Endothelial cell of umbilical vein (primary cell): ENCODE measurements around the gene IGFBP6. TPM values are rescaled to one million over a fixed set of nuclear protein-coding genes. Genes with fewer than 3 reads are reported as not detected.

Experiments used
- BruUV-seq: library from RNA; stranded (reverse); fragments of 400-500 nt; replicated peaks from 2 replicates; lab custom pipeline; 2021; lab: Mats Ljungman, UMichigan
- CTCF ChIA-PET: fragments of 300-600, 350-600 bp; sonication (Branson Sonifier 250); formaldehyde crosslinking; loops from one replicate; lab custom pipeline; 2021; ENCODE audit warnings: antibody characterized with exemption, inconsistent platforms; lab: Charles Lee
- POLR2A ChIA-PET: fragments of 300-600, 350-600 bp; sonication (Branson Sonifier 250); formaldehyde crosslinking; loops from one replicate; lab custom pipeline; 2021; ENCODE audit warnings: antibody characterized with exemption, inconsistent platforms; lab: Charles Lee
- DNase-seq: peaks from one replicate; pipeline ENCODE4 v3.0.0-alpha.2; 2011; ENCODE audit warnings: low read depth, low spot score
- FAIRE-seq: peaks from 2 replicates; lab custom pipeline; 2011; peaks lifted over from hg19 to GRCh38; lab: Jason Lieb, UNC
- H2AFZ ChIP-seq: 2 replicates; pipeline ENCODE4 v1.6.0; 2012; ENCODE audit warnings: low read depth, low read length, control low read depth, inconsistent platforms
- H3K27ac ChIP-seq: 2 replicates; pipeline ENCODE4 v1.5.1; 2011; ENCODE audit warnings: low read depth, mild to moderate bottlenecking, control low read depth, low read length, moderate library complexity; ENCODE audit not compliant: insufficient read depth
- H3K27me3 ChIP-seq, 2 experiments: 2 replicates each; pipeline versions ENCODE4 v1.6.0 to v1.6.1; 2011; ENCODE audit warnings: low read length in 2 of 2, mixed read lengths in 1 of 2; ENCODE audit not compliant: control insufficient read depth in 2 of 2, insufficient read depth in 2 of 2
- H3K36me3 ChIP-seq, 2 experiments: 2 replicates in 1 of 2; 3 replicates in 1 of 2; pipeline ENCODE4 v1.5.1; 2011; ENCODE audit warnings: low read length in 2 of 2, mild to moderate bottlenecking in 1 of 2, moderate library complexity in 1 of 2; ENCODE audit not compliant: control insufficient read depth in 2 of 2, insufficient read depth in 2 of 2; ENCODE audit errors: extremely low read depth in 1 of 2
- H3K4me1 ChIP-seq: 3 replicates; pipeline ENCODE4 v1.5.1; 2011; ENCODE audit warnings: mild to moderate bottlenecking, low read length; ENCODE audit not compliant: control insufficient read depth, insufficient read depth; ENCODE audit errors: extremely low read depth
- H3K4me2 ChIP-seq: 2 replicates; pipeline ENCODE4 v1.6.1; 2011; ENCODE audit warnings: low read length, control low read depth, mixed read lengths; ENCODE audit not compliant: insufficient read depth
- H3K4me3 ChIP-seq, 3 experiments: fragments of 200-600 bp in 1 of 3; sonication (generic), shearing (Covaris generic) in 1 of 3; replicated peaks in 1 of 3; 2 replicates each; pipeline ENCODE4 v1.5.1; 2011 to 2016; ENCODE audit warnings: control low read depth in 3 of 3, low read length in 3 of 3, mild to moderate bottlenecking in 2 of 3, inconsistent platforms in 1 of 3, low read depth in 1 of 3, moderate library complexity in 1 of 3; ENCODE audit not compliant: insufficient read depth in 1 of 3
- H3K79me2 ChIP-seq: 2 replicates; pipeline ENCODE4 v1.6.0; 2012; ENCODE audit warnings: low read length, inconsistent platforms; ENCODE audit not compliant: control insufficient read depth, insufficient read depth
- H3K9ac ChIP-seq: replicated peaks from 2 replicates; pipeline ENCODE3; 2011; ENCODE audit warnings: low read length, control low read depth; ENCODE audit not compliant: insufficient read depth; ENCODE audit errors: extremely low read depth
- H3K9me1 ChIP-seq: replicated peaks from 3 replicates; pipeline ENCODE4 v1.6.0; 2011; ENCODE audit warnings: mild to moderate bottlenecking, low read length; ENCODE audit not compliant: control insufficient read depth, insufficient read depth; ENCODE audit errors: extremely low read depth
- H3K9me3 ChIP-seq: replicated peaks from 2 replicates; pipeline ENCODE4 v1.5.1; 2012; ENCODE audit warnings: low read length, inconsistent platforms; ENCODE audit not compliant: control insufficient read depth, insufficient read depth
- H4K20me1 ChIP-seq: replicated peaks from 2 replicates; pipeline ENCODE3; 2011; ENCODE audit warnings: mild to moderate bottlenecking, low read length; ENCODE audit not compliant: control insufficient read depth, insufficient read depth; ENCODE audit errors: extremely low read depth
- EZH2 ChIP-seq: IDR thresholded peaks from 2 replicates; pipeline ENCODE4 v1.6.1; 2012; ENCODE audit warnings: borderline replicate concordance, low read depth, mild to moderate bottlenecking, moderate library complexity, low read length, inconsistent platforms; ENCODE audit not compliant: severe bottlenecking
- FOS ChIP-seq: IDR thresholded peaks from 2 replicates; pipeline ENCODE4 v1.6.1; 2011; ENCODE audit warnings: mild to moderate bottlenecking, low read length, moderate library complexity, borderline replicate concordance; ENCODE audit not compliant: insufficient read depth
- GATA2 ChIP-seq: IDR thresholded peaks from 2 replicates; pipeline ENCODE4 v1.7.0; 2011; ENCODE audit warnings: low read depth, mild to moderate bottlenecking, moderate library complexity, mixed read lengths, low read length; ENCODE audit not compliant: insufficient read length, insufficient read depth
- JUN ChIP-seq: IDR thresholded peaks from 2 replicates; pipeline ENCODE4 v1.6.1; 2011; ENCODE audit warnings: borderline replicate concordance, low read depth; ENCODE audit not compliant: insufficient read length, insufficient read depth
- MYC ChIP-seq: IDR thresholded peaks from one replicate; pipeline ENCODE4 v1.6.1; 2011; ENCODE audit warnings: mild to moderate bottlenecking, low read depth, low read length
- POLR2A ChIP-seq: IDR thresholded peaks from 2 replicates; pipeline ENCODE4 v1.6.1; 2012; ENCODE audit warnings: low read depth, mild to moderate bottlenecking, control low read depth, low read length
- POLR2AphosphoS5 ChIP-seq: IDR thresholded peaks from 2 replicates; pipeline ENCODE4 v1.6.1; 2012; ENCODE audit warnings: low read depth, mild to moderate bottlenecking, control low read depth, low read length, moderate library complexity; ENCODE audit not compliant: insufficient read depth
- dilution Hi-C: fragments of 300-500 bp; cut with MboI; formaldehyde crosslinking; loops from one replicate; pipeline ENCODE4 v1.15.0; 2019; ENCODE audit warnings: low sequenced_read_pairs; ENCODE audit not compliant: extremely low pct_ligation_motif_present
- intact Hi-C: fragments of 100-400 bp; cut with micrococcal nuclease; formaldehyde crosslinking; loops from one replicate; pipeline ENCODE4 v1.10.0; 2022
- polyA plus RNA-seq, 4 experiments: library from polyadenylated mRNA; depleted of rRNA in 3 of 4; stranded (reverse) in 3 of 4; unstranded in 1 of 4; fragments of >200 nt; gene quantifications; 2 replicates each; pipeline versions ENCODE4 v1.2.1 to v1.2.3, GENCODE V29; 2011 to 2012; ENCODE audit warnings: missing spikeins in 1 of 4
- total RNA-seq: library from RNA; stranded (reverse); gene quantifications from 2 replicates; pipeline ENCODE4 v1.2.3, GENCODE V29; 2021
- TF ChIP-seq, protein P1 (sequence below), 2 donors: IDR thresholded peaks; 1 replicate in 1 of 2; 2 replicates in 1 of 2; pipeline ENCODE4 v1.5.1; 2011; ENCODE audit warnings: low read length in 2 of 2, mild to moderate bottlenecking in 2 of 2, moderate library complexity in 2 of 2, control low read depth in 1 of 2, inconsistent platforms in 1 of 2, low read depth in 1 of 2; ENCODE audit not compliant: insufficient read depth in 1 of 2; ENCODE audit errors: extremely low read depth in 1 of 2
- TF ChIP-seq, protein P2 (sequence below): IDR thresholded peaks from 2 replicates; pipeline ENCODE4 v1.6.1; 2011; ENCODE audit not compliant: insufficient read depth, insufficient read length

The IGFBP6 gene
- total and polyA plus RNA-seq, 2 donors (not counting 3 experiments of a cell fraction or from before 2014, with no cell fraction given): 14.1 to 18.2 TPM

DNA sequence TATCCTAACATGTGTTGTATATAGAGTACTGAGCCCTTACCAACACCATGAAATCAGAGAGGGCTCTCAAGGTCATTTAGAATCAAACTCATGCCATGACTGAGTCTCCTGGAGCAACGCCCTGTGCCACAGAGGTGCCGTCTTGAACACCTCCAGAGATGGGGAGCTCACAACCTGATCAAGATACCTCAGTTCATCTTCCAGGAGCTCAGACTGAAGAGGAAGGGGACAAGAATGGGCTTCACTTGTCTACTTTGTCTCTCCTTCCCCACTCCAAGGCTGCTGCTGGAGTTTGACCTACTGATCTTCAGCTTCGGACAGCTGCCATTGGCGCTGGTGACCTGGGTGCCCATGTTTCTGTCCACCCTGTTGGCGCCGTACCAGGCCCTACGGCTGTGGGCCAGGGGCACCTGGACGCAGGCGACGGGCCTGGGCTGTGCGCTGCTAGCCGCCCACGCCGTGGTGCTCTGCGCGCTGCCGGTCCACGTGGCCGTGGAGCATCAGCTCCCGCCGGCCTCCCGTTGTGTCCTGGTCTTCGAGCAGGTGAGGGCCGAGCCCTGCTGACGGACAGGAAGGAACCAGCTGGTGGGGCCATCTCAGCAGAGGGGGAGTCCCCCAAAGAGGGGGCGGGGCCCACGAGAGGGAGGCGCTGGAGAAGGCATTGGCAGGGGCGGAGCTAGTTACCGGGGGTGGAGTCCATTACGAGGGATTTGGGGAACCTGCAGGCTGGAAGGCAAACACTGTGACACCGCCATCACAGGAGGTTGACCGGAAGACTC is 17.8 kb downstream of the IGFBP6 start:
- Histone ChIP-seq H3K27ac (no peak overlapping the region), H3K4me1 (no peaks in the 10 kb centered on the region), H3K36me3 (no peaks in the 10 kb centered on the region), H3K4me2 (no peak overlapping the region), H3K9me1 (no peaks in the 10 kb centered on the region), H3K27me3 (no peaks in the 10 kb centered on the region), H3K9ac (no peak overlapping the region), H3K79me2 (no peaks in the 10 kb centered on the region), H3K9me3 (no peaks in the 10 kb centered on the region), H4K20me1 (no peaks in the 10 kb centered on the region), H2AFZ (no peak overlapping the region), H3K4me3 (no peak overlapping the region)
- FAIRE-seq: no peak
- POLR2A ChIA-PET: no interaction called here
- intact Hi-C loops (no loop called here), dilution Hi-C loops (no loop called here)
- TF ChIP-seq, protein P1, sequence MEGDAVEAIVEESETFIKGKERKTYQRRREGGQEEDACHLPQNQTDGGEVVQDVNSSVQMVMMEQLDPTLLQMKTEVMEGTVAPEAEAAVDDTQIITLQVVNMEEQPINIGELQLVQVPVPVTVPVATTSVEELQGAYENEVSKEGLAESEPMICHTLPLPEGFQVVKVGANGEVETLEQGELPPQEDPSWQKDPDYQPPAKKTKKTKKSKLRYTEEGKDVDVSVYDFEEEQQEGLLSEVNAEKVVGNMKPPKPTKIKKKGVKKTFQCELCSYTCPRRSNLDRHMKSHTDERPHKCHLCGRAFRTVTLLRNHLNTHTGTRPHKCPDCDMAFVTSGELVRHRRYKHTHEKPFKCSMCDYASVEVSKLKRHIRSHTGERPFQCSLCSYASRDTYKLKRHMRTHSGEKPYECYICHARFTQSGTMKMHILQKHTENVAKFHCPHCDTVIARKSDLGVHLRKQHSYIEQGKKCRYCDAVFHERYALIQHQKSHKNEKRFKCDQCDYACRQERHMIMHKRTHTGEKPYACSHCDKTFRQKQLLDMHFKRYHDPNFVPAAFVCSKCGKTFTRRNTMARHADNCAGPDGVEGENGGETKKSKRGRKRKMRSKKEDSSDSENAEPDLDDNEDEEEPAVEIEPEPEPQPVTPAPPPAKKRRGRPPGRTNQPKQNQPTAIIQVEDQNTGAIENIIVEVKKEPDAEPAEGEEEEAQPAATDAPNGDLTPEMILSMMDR (IDR thresholded peaks at IDR 0.05; ENCODE audit: extremely low read depth in 1 of 2, insufficient read depth in 1 of 2, low read depth in 1 of 2, low read length in 2 of 2): no peak
- no peak for TF ChIP-seq POLR2A
- no peak for TF ChIP-seq FOS
- TF ChIP-seq POLR2AphosphoS5: no peak
- no peak for TF ChIP-seq MYC
- no peak for TF ChIP-seq JUN
- TF ChIP-seq EZH2: no peak
- no peak for TF ChIP-seq GATA2
- TF ChIP-seq, protein P2, sequence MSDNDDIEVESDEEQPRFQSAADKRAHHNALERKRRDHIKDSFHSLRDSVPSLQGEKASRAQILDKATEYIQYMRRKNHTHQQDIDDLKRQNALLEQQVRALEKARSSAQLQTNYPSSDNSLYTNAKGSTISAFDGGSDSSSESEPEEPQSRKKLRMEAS: no peak
- CTCF ChIA-PET: no interaction called here
- no peak for DNase-seq
- BruUV-seq: no TSS peak
